ENCODE results near the gene MYL3.
A peak's percentile ranks its signal among the peaks of the same experiment; 100 is the strongest.

MYL3 gene

DNA sequence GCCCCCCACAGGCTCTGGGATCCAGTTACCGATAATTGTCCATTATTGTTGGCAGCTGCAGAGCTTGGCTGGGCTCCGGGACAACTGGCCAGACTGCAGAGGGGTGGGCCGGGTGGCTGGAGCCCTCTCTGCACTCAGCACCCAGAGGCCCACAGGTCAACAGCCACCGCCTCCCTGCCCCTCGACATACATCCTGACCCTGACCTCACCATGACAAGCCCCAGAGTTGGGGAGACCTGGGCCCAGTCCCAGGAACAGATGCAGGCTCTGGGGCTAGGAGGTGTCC is 36.7 kb upstream of the MYL3 start:
- no peak for DNase-seq (ENCODE audit: extremely low read depth in 1 of 2, low read depth in 1 of 2)

DNA sequence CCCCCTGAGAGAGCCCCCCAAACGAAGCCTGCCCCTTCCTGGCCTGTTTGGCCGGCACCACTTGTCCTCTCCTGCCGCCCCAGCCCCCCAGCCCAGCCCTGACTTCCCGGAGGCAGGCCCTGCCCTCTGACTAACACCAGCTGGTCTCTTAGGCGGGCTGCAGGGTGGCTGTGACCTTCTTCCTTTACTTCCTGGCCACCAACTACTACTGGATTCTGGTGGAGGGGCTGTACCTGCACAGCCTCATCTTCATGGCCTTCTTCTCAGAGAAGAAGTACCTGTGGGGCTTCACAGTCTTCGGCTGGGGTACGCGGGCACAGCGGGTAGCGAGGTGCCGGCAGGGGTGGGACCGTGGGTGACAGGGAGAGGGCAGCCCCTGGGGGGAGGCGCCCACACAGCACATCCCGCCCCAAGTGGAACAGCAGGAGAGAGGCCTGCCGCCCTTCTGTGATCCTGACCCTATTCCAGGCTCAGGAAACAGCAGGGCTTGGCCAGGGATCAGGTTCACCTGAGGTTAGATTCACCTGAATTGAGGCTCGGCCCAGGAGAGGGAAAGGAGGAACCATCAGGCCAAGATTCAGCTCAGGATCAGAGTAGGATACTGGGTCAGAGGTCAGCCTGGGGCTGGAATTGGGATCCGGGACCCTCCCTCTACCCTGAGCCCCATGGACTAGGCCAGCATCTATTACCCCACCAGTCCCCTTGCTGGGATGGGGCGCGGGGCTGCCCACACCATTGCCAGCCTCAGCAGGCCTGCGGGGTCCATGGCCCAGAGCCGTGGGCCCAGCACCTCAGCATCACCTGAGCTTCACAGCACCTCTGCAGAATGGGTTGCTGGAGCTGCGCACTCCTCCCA is 36.1 kb upstream of the MYL3 start:
- no peak for DNase-seq (ENCODE audit: extremely low read depth in 1 of 2, low read depth in 1 of 2)

DNA sequence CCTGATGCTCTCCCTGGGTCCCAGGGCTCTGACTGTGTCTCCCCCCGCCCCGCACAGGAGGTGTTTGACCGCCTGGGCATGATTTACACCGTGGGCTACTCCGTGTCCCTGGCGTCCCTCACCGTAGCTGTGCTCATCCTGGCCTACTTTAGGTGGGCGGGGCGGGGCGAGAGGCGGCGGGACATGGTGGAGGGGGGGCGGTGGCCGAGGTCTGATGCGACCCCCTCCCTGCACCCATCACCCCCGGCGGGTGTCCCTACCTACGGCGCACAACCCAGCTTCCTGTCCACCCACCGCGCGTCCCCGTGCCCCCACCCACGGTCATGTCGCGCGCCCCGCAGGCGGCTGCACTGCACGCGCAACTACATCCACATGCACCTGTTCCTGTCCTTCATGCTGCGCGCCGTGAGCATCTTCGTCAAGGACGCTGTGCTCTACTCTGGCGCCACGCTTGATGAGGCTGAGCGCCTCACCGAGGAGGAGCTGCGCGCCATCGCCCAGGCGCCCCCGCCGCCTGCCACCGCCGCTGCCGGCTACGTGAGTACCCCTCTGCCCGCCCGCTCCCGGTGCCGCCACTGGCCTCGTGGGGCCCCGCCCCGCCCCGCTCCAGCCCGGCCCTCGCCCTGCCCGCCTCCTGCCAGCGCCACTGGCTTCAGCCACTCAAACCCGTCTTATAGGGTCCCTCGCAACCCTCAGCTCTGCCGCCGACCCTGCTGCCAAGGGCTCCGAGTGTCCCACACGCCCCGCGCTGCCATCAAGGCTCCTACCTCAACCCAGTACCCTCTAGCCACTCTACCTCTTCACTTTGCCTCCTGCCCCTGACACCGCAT is 35.3 kb upstream of the MYL3 start:
- DNase-seq (ENCODE audit: extremely low read depth in 1 of 2, low read depth in 1 of 2) = no peak

- no peak for DNase-seq (ENCODE audit: extremely low read depth in 1 of 2, low read depth in 1 of 2)
Measured at GRCh38 chr3:46897829-46898320, 34.6 kb upstream of the MYL3 start.

- DNase-seq (ENCODE audit: extremely low read depth in 1 of 2, low read depth in 1 of 2) = no peak
Measured at GRCh38 chr3:46897031-46897430, 33.8 kb upstream of the MYL3 start.

GRCh38 chr3:46896386-46896785 is 33.1 kb upstream of the MYL3 start:
- DNase-seq (ENCODE audit: extremely low read depth in 1 of 2, low read depth in 1 of 2) = no peak

DNA sequence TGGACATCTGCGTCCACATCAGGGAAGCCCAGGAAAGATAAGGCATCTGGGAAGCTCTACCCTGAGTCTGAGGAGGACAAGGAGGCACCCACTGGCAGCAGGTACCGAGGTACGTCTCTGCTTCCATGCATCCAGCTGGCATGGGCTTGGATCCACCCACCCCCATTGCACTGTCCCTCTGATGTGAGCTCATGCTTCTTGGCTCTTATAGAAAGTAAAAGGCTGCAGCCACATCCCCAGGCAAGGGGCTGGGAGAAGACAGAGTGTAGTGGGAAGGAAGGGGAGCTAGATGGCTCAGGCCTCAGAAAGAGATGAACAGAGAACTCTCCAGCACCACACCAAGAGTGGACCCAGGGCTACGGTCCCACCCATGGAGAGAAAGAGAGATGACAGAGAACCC is 32.5 kb upstream of the MYL3 start:
- DNase-seq (ENCODE audit: extremely low read depth in 1 of 2, low read depth in 1 of 2) = no peak

DNA sequence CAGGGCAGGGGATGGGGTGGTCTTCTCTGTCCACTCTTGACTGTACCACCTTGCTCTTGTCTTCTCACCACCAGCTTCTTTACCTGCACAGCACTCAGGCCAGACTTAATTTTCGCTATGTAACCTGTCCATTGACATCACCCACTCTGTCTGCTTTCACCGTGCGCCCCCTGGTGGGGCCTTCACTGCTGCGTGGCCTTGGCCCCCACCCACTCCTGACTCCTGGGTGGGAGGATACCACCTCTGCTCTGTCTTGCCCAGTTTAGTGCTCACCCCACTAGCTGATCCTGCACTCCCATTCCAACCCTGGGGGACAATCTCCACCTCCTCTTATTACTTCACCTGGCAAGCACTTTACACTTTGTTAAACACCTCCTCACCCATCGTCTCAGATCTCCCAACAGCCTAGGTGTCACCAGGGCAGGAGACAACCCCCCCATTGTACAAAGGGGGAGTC is 32.0 kb upstream of the MYL3 start:
- DNase-seq (ENCODE audit: extremely low read depth in 1 of 2, low read depth in 1 of 2) = peak; percentile 43 to 50

GRCh38 chr3:46894256-46894655 is 31.0 kb upstream of the MYL3 start:
- DNase-seq (ENCODE audit: extremely low read depth in 1 of 2, low read depth in 1 of 2) = no peak

GRCh38 chr3:46893763-46894162 is 30.5 kb upstream of the MYL3 start:
- DNase-seq (ENCODE audit: extremely low read depth in 1 of 2, low read depth in 1 of 2) = no peak

DNA sequence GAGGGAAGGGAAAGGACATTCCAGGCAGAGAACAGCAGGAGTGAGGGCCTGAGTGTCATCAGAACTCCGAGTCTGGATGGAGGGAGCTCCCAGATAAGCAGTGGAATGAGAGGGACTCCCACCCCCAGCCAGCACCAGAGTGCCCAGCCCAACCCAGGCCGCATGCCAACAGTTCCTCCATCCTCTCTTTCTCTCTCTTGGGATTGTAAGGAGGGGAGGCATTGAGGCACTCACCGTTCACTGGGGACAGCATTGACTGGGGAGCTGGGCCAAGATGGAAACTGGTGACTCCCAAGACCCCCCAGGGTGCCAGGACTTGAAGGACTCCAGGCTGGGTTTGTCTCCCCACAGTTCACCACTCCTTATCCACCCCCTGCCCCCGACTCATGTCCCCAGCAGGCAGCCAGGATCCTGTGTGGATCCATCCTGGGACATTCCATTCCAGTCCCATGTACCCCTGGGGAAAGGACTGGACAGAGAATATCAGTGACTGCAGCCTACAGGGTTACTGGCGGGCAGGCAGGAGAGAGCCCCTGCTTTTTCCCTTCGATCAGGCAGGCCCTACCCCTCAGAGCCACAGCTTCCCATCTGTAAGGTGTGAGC is 30.0 kb upstream of the MYL3 start:
- no peak for DNase-seq (ENCODE audit: extremely low read depth in 1 of 2, low read depth in 1 of 2)

- DNase-seq (ENCODE audit: extremely low read depth in 1 of 2, low read depth in 1 of 2) = no peak
Measured at GRCh38 chr3:46892285-46893145, 29.3 kb upstream of the MYL3 start.

- no peak for DNase-seq (ENCODE audit: extremely low read depth in 1 of 2, low read depth in 1 of 2)
Measured at GRCh38 chr3:46891132-46891531, 27.9 kb upstream of the MYL3 start.

- DNase-seq (ENCODE audit: extremely low read depth in 1 of 2, low read depth in 1 of 2) = no peak
Measured at GRCh38 chr3:46890132-46890531, 26.9 kb upstream of the MYL3 start.

DNA sequence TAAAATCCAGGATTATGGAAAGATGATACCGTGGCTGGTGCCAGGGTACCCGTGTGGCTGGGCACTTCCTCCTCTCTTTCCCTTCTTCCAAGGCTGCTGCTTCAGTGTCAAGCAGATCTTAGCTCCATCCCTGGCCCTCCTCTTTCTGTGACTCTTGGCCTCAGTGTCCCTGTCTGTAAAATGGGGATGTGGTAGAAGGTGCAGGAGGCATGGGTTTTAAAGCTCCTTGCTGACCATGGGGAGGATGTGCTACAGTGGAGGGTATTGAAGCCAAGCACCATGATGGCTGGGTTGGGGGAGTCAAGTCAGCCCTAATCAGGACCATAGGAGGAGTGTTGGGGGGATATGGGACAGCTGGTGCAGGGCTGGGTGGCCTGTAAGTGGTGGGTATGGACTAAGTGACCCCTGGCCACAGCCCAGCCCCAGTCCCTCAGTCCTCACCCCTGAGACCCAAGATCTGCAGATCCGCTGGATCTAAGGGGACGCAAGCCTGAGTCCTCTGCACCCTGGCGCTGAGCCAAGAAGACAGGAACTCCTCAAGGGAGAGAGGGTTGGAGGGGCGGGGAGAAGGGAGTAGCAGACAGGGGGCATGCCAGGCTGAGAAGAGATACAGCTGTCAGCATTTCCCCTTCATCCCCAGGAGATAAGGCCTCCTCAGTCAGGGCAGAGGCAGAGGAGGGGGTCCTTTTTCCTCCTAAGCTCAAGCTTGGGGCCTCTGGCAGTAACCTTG is 26.3 kb upstream of the MYL3 start:
- no peak for DNase-seq (ENCODE audit: extremely low read depth in 1 of 2, low read depth in 1 of 2)

- DNase-seq (ENCODE audit: extremely low read depth in 1 of 2, low read depth in 1 of 2) = no peak
Measured at GRCh38 chr3:46888705-46889104, 25.5 kb upstream of the MYL3 start.

- DNase-seq (ENCODE audit: extremely low read depth in 1 of 2, low read depth in 1 of 2) = no peak
Measured at GRCh38 chr3:46887980-46888494, 24.8 kb upstream of the MYL3 start.

- no peak for DNase-seq (ENCODE audit: extremely low read depth in 1 of 2, low read depth in 1 of 2)
Measured at GRCh38 chr3:46885612-46886011, 22.4 kb upstream of the MYL3 start.

GRCh38 chr3:46884929-46885328 is 21.7 kb upstream of the MYL3 start:
- peak in 1 of 2 donors; percentile 20 for DNase-seq (ENCODE audit: extremely low read depth in 1 of 2, low read depth in 1 of 2)

DNA sequence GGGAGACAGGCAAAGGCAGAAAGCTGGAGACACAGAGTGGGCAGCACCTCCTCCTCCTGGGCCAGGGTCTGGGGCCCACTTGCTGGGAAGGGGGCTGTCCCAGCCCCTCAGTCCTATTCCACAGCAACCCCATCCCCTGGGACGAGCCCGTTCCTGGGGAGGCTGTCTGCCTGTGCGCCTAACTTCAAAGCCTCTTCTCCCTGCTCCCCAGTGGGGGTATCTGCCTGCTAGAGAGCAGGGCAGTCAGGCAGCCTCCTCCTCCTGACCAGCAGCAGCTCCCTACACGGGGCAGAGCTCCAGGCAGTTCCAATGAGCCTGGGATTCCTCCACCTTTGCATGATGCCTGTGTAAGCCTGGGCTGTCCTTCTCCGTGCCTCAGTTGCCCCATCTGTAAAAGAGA is 21.2 kb upstream of the MYL3 start:
- DNase-seq (ENCODE audit: extremely low read depth in 1 of 2, low read depth in 1 of 2) = no peak
